K562 (cell line): ENCODE results near the gene PRKAA1. TPM values are rescaled to one million over a fixed set of nuclear protein-coding genes. Genes with fewer than 3 reads are reported as not detected.

Experiments
- CC2D1A ChIP-seq: fragments of 450-650 bp; IDR thresholded peaks from 2 replicates; pipeline ENCODE4 v1.6.1; 2017; ENCODE audit warnings: mild to moderate bottlenecking
- HMG20A ChIP-seq: fragments of 450-650 bp; formaldehyde crosslinking; conservative IDR thresholded peaks from 2 replicates; pipeline ENCODE4 v1.4.0; 2020; ENCODE audit warnings: mild to moderate bottlenecking, mixed read lengths
- KLF6 ChIP-seq: fragments of 250-450 bp; sonication (Bioruptor Pico); IDR thresholded peaks from 2 replicates; pipeline ENCODE4 v1.4.0; 2020; ENCODE audit warnings: mild to moderate bottlenecking, moderate library complexity, borderline replicate concordance
- NCOA1 ChIP-seq: fragments of 450-650 bp; IDR thresholded peaks from 2 replicates; pipeline ENCODE4 v1.6.1; 2016; ENCODE audit warnings: low read depth
- NR3C1 ChIP-seq: sonication (generic); formaldehyde crosslinking; IDR thresholded peaks from 2 replicates; pipeline ENCODE4 v1.8.1; 2022; ENCODE audit warnings: missing genetic modification reagents
- PHB2 ChIP-seq: fragments of 450-650 bp; IDR thresholded peaks from 2 replicates; pipeline ENCODE4 v1.6.1; 2017; ENCODE audit warnings: low read depth
- TAF15 ChIP-seq: fragments of 200-400 bp; formaldehyde crosslinking; IDR thresholded peaks from 2 replicates; pipeline ENCODE4 v1.6.1; 2017; ENCODE audit warnings: mild to moderate bottlenecking, low read depth, low read length, moderate library complexity
- ZFP36 ChIP-seq: fragments of 150-350 bp; IDR thresholded peaks from 2 replicates; pipeline ENCODE4 v1.6.1; 2018; ENCODE audit warnings: low read length, low read depth; ENCODE audit not compliant: partially characterized antibody
- ZNF274 ChIP-seq: IDR thresholded peaks from 2 replicates; pipeline ENCODE4 v1.6.1; 2011; ENCODE audit warnings: low read depth, mild to moderate bottlenecking, low read length, moderate library complexity, borderline replicate concordance
- ZNF436 ChIP-seq: fragments of 250-450, 450-650 bp; sonication (Bioruptor Pico); formaldehyde crosslinking; IDR thresholded peaks from 2 replicates; pipeline ENCODE4 v1.7.0; 2020; ENCODE audit warnings: mild to moderate bottlenecking
- polyA plus RNA-seq, 8 experiments: library from polyadenylated mRNA; depleted of rRNA in 4 of 8; stranded (reverse) in 5 of 8; unstranded in 3 of 8; fragments of >200 nt; fragmentation: Nextera tagmentation in 2 of 8; fragmentation: Illumina TruSeq in 1 of 8; extraction: Ambion mirVana in 2 of 8; extraction: Trizol in 1 of 8; gene quantifications; 2 replicates each; pipeline versions ENCODE4 v1.2.1 to v1.2.3, GENCODE V29; 2011 to 2014; ENCODE audit warnings: inconsistent platforms in 1 of 8, missing spikeins in 1 of 8
- total RNA-seq, 7 experiments: library from RNA; depleted of rRNA in 6 of 7; stranded (reverse); fragments of >200 nt in 6 of 7; fragmentation: Illumina TruSeq in 2 of 7; extraction: Trizol in 2 of 7; gene quantifications; 2 replicates each; pipeline versions ENCODE4 v1.2.1 to v1.2.3, GENCODE V29; 2011 to 2021; ENCODE audit warnings: low replicate concordance in 1 of 7
- TF ChIP-seq, protein P1 (sequence below), 2 experiments: fragments of 450-650 bp; formaldehyde crosslinking in 1 of 2; IDR thresholded peaks; 2 replicates each; pipeline versions ENCODE4 v1.4.0 to v1.6.1; 2014 to 2020; ENCODE audit warnings: mild to moderate bottlenecking in 2 of 2, borderline replicate concordance in 1 of 2, low read depth in 1 of 2
- TF ChIP-seq, protein P2 (sequence below): fragments of 450-650 bp; formaldehyde crosslinking; conservative IDR thresholded peaks from 2 replicates; pipeline ENCODE4 v1.4.0; 2022; ENCODE audit warnings: mild to moderate bottlenecking, missing genetic modification characterization
- TF ChIP-seq, protein P3 (sequence below): fragments of 250-450 bp; sonication (Bioruptor Pico); IDR thresholded peaks from 2 replicates; pipeline ENCODE4 v1.8.0; 2021; ENCODE audit warnings: moderate library complexity, mild to moderate bottlenecking, inconsistent platforms
- TF ChIP-seq, protein P4 (sequence below): conservative IDR thresholded peaks from 2 replicates; pipeline ENCODE4 v1.6.1; 2011; ENCODE audit warnings: low read depth, mild to moderate bottlenecking, low read length; ENCODE audit not compliant: control insufficient read depth
- TF ChIP-seq, protein P5 (sequence below): fragments of 250-450 bp; sonication (Bioruptor Pico); IDR thresholded peaks from 2 replicates; pipeline ENCODE4 v1.9.0; 2021; ENCODE audit warnings: mild to moderate bottlenecking
- TF ChIP-seq, protein P6 (sequence below), 2 experiments: fragments of 450-650 bp; conservative IDR thresholded peaks; 2 replicates each; pipeline ENCODE4 v1.6.1; 2017; ENCODE audit warnings: mild to moderate bottlenecking in 2 of 2, moderate library complexity in 2 of 2

PRKAA1 gene
- total and polyA plus RNA-seq, 9 of the 15 experiments (the other 6 are each of a cell fraction or from before 2014, with no cell fraction given), result 24.5 to 84.0 (median 51.4) TPM

DNA sequence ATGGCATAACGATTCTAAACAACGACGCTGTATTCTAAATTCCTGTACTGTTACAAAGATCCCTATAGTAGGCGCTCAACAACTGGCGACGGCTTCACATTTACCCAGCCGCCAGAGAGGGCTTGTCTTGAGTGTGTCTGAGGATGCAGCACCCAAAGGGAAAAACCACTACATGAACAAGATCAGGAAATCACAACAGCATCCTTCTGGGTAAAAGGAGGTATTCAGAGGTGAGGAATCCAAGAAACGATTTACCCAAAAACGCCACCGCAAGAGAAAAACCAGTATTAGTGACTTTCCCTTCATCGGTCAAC is 43.1 kb downstream of the PRKAA1 start (continued):
- TF ChIP-seq, protein P1, sequence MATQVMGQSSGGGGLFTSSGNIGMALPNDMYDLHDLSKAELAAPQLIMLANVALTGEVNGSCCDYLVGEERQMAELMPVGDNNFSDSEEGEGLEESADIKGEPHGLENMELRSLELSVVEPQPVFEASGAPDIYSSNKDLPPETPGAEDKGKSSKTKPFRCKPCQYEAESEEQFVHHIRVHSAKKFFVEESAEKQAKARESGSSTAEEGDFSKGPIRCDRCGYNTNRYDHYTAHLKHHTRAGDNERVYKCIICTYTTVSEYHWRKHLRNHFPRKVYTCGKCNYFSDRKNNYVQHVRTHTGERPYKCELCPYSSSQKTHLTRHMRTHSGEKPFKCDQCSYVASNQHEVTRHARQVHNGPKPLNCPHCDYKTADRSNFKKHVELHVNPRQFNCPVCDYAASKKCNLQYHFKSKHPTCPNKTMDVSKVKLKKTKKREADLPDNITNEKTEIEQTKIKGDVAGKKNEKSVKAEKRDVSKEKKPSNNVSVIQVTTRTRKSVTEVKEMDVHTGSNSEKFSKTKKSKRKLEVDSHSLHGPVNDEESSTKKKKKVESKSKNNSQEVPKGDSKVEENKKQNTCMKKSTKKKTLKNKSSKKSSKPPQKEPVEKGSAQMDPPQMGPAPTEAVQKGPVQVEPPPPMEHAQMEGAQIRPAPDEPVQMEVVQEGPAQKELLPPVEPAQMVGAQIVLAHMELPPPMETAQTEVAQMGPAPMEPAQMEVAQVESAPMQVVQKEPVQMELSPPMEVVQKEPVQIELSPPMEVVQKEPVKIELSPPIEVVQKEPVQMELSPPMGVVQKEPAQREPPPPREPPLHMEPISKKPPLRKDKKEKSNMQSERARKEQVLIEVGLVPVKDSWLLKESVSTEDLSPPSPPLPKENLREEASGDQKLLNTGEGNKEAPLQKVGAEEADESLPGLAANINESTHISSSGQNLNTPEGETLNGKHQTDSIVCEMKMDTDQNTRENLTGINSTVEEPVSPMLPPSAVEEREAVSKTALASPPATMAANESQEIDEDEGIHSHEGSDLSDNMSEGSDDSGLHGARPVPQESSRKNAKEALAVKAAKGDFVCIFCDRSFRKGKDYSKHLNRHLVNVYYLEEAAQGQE (IDR thresholded peaks at IDR 0.05; ENCODE audit: borderline replicate concordance), result peak; percentile 57; the same call in 1 of the 2 replicates
- TF ChIP-seq, protein P1 (CRISPR knock-in tag; IDR thresholded peaks at IDR 0.05; ENCODE audit: low read depth), result 0 out of 2 replicates have a peak, but pooled peaks have one; percentile 9
- TF ChIP-seq, protein P2, sequence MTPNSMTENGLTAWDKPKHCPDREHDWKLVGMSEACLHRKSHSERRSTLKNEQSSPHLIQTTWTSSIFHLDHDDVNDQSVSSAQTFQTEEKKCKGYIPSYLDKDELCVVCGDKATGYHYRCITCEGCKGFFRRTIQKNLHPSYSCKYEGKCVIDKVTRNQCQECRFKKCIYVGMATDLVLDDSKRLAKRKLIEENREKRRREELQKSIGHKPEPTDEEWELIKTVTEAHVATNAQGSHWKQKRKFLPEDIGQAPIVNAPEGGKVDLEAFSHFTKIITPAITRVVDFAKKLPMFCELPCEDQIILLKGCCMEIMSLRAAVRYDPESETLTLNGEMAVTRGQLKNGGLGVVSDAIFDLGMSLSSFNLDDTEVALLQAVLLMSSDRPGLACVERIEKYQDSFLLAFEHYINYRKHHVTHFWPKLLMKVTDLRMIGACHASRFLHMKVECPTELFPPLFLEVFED, result 0 out of 2 replicates have a peak, but pooled peaks have one; percentile 11
- no peak for TF ChIP-seq NR3C1 (CRISPR knock-in tag)
- TF ChIP-seq PHB2, result no peak
- TF ChIP-seq HMG20A (CRISPR knock-in tag), result no peak
- TF ChIP-seq NCOA1, result no peak
- TF ChIP-seq, protein P3, sequence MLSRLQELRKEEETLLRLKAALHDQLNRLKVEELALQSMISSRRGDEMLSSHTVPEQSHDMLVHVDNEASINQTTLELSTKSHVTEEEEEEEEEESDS (CRISPR knock-in tag), result no peak
- TF ChIP-seq, protein P4, sequence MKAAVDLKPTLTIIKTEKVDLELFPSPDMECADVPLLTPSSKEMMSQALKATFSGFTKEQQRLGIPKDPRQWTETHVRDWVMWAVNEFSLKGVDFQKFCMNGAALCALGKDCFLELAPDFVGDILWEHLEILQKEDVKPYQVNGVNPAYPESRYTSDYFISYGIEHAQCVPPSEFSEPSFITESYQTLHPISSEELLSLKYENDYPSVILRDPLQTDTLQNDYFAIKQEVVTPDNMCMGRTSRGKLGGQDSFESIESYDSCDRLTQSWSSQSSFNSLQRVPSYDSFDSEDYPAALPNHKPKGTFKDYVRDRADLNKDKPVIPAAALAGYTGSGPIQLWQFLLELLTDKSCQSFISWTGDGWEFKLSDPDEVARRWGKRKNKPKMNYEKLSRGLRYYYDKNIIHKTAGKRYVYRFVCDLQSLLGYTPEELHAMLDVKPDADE, result no peak
- TF ChIP-seq ZNF436 (CRISPR knock-in tag), result 0 out of 2 replicates have a peak, but pooled peaks have one; percentile 33
- TF ChIP-seq, protein P5, sequence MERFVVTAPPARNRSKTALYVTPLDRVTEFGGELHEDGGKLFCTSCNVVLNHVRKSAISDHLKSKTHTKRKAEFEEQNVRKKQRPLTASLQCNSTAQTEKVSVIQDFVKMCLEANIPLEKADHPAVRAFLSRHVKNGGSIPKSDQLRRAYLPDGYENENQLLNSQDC, result no peak
- no peak for TF ChIP-seq KLF6 (CRISPR knock-in tag)
- no peak for TF ChIP-seq ZFP36
- TF ChIP-seq TAF15, result no peak
- TF ChIP-seq, protein P6, sequence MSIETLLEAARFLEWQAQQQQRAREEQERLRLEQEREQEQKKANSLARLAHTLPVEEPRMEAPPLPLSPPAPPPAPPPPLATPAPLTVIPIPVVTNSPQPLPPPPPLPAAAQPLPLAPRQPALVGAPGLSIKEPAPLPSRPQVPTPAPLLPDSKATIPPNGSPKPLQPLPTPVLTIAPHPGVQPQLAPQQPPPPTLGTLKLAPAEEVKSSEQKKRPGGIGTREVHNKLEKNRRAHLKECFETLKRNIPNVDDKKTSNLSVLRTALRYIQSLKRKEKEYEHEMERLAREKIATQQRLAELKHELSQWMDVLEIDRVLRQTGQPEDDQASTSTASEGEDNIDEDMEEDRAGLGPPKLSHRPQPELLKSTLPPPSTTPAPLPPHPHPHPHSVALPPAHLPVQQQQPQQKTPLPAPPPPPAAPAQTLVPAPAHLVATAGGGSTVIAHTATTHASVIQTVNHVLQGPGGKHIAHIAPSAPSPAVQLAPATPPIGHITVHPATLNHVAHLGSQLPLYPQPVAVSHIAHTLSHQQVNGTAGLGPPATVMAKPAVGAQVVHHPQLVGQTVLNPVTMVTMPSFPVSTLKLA (conservative IDR thresholded peaks at IDR 0.05), result no peak; a peak in 1 of 4 replicates
- TF ChIP-seq CC2D1A, result no peak
- TF ChIP-seq ZNF274, result no peak
